GM21576 (cell line): ENCODE measurements around the gene GLB1L2.

ENCODE experiments used
- ATAC-seq: cut with Tn5 transposase; IDR thresholded peaks from one replicate; pipeline ENCODE4 v1.9.1; 2021; ENCODE audit warnings: mild to moderate bottlenecking, moderate library complexity; ENCODE audit not compliant: unreplicated experiment

GLB1L2 gene

DNA sequence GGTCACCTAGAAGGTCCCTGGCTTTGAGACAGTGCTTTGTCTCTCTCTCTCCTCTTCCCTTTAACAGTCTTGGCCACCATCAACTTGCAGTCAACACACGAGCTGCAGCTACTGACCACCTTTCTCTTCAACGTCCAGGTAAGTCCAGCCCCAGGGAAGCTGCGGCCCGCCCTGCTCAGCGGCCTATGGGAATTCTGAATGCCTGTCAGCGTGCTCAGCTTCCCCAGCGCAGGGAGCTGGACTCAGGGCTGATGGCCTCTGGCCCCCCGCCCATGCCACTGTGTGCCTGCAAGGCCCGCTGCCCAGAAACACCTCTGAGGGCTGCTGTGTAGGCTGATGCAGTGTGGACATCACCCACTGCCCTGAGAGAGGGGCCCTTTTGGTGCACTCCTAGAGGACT is 32.5 kb downstream of the GLB1L2 start:
- ATAC-seq = no peak

DNA sequence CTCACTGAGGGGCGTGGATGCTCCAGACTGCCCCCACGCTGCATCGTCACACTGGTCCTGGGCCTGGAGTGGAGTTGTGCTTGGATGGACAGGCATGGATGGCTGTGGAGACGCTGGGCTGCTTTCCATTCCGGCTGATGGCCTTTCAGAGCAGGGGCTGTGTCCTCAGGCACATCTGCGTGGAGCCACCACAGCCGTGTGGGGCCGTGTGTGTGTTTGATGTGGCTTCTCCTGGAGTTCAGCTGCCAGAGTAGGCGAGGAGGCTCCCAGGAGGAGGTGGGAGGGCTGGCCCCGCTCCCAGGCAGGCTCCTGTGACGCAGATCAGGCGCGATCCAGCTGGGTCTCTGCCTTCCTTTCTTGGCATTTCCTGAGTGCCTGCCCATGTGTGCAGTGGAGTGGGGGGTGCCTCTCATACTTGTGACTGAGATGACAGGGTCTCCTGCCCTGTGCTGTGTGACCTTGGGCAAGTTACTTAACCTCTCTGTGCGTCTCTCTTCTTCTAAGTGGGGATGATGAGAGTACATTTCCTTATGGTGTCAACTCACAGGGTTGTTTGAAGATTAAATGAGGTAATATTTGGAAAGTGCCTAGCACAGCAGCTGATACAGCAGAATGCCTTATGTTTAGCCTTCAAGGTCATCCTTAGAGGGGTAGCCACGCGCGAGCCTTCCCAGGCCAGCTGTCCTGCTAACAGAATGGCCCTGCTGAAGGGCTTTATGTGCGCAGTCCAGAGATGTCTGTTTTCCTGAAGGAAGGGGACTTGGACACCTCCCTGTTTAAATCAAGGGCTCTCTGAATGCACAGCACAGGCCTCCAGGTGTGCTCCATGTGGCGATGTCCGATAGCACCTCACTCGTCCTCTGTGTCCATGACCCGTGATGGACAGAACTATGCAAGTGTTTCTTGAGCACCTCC is 33.5 kb downstream of the GLB1L2 start:
- no peak for ATAC-seq

- ATAC-seq = no peak
These were observed 34.5 kb downstream of the GLB1L2 start for GRCh38 chr11:134366254-134366653.

DNA sequence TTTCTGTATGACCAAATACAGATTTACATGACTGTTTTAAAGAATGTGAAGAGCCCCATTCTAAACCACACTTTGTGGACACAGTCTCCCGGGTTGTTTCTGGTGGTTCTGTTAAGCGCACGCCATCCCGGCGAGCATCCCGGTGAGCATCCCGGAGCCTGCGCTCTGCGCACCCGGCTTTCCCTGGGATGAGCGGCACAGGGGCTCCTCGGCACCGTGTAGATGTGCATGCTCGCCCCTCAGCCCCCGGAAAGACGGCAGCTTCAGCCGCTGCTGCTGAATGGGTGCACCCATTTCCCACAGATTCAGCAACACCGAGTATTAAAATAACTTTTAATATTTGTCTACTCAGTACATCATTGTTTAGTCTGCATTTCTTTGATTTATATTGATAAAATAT is 36.0 kb downstream of the GLB1L2 start:
- no peak for ATAC-seq

DNA sequence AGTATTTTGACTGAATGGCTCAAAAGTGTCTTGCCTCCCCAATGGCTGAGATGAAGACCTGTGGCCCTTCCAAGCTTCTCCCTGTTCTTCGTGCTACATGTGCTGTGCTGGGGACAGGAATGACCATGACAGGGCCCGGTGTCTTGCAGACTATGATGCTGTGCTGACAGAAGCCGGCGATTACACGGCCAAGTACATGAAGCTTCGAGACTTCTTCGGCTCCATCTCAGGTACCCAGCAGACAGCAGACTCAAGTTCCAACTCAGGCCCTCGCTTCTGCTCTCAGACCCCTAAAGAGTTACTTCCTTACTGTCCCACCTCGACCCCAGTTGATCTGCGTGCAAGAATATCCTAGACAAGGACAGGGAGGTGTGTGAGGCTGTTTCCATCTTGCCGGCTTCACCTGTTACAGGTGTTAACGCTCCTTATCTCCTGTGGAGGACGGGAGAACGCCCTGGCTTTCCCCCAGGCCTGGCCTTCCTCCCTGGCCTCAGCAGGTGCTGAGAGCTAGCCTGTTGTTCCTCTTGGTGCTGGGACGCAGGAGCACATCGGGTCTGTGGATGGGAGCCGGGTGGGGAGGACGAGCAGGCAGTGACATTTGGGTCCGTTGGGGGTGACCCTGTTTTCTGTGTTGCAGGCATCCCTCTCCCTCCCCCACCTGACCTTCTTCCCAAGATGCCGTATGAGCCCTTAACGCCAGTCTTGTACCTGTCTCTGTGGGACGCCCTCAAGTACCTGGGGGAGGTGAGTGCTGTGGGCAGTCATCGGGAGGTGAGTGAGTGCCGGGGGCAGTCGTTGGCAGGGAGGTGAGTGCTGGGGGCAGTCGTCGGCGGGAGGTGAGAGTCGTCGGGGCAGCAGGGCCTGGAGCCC is 38.1 kb downstream of the GLB1L2 start:
- ATAC-seq = no peak

DNA sequence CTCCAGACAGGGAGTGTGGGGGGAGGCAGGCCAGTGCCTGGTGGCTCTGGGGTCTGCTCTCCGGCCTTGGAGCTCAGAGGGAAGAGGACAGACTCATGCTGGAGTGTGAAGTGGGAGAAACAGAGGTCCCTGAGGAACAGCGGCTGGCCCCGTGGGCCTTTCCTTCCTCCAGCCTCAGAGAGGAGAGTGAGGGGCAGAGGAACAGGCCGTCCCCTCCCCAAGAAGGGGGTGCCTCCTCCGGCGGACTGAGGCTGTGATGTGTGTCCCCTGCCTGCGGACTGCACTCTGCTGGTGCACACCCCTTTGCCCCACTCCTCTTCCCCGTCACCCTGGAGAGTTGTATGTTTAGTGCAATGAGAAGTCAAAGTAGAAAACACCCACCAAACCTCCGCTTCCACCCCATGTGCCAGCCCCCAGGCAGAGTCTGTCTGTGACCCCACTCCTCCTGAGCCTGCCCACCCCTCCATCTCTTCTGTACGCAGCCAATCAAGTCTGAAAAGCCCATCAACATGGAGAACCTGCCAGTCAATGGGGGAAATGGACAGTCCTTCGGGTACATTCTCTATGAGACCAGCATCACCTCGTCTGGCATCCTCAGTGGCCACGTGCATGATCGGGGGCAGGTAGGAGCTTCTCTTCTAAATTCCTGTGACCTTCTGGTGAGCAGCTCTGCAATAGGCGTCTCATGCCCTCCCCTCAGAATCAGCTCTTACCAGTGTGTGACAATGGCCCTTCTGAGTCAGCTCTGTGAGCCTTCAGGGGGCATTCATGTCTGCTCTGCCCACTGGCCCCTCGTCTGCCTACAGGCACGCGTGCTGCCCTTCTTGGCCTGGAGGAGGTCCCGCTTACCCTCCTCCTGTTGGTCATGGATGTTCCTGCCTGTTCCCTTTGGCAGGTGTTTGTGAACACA is 39.0 kb downstream of the GLB1L2 start:
- no peak for ATAC-seq

- no peak for ATAC-seq
These were observed 39.8 kb downstream of the GLB1L2 start for GRCh38 chr11:134371436-134372185.

- no peak for ATAC-seq
These were observed 40.7 kb downstream of the GLB1L2 start for GRCh38 chr11:134372536-134372935.

DNA sequence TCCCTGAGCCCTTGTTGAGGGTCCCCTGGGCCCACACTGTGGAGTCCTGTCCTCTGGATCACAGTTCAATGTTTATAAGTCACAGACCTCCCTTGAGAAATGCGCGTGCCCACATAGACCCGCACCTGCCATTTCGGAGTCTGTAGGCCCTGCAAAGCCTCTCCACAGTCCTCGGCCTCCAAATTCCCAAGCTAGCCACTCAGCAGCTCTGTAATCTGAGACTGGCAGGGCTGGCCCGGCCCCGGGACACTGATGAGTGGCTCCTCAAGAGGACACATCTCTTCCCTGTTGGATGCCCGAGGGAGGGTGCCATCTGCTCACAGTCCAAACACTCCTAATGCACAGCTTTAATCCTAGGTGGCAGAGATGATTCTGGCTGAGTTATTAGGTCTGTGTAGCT is 41.2 kb downstream of the GLB1L2 start:
- no peak for ATAC-seq

GRCh38 chr11:134373591-134374052 is 41.8 kb downstream of the GLB1L2 start:
- no peak for ATAC-seq

GRCh38 chr11:134374171-134374570 is 42.4 kb downstream of the GLB1L2 start:
- ATAC-seq = no peak

- ATAC-seq = no peak
These were observed 43.2 kb downstream of the GLB1L2 start for GRCh38 chr11:134374891-134375550.

GRCh38 chr11:134376150-134376921 is 44.5 kb downstream of the GLB1L2 start:
- ATAC-seq = no peak

GRCh38 chr11:134377876-134378275 is 46.1 kb downstream of the GLB1L2 start:
- no peak for ATAC-seq

- no peak for ATAC-seq
These were observed 47.5 kb downstream of the GLB1L2 start for GRCh38 chr11:134379241-134379640.

GRCh38 chr11:134380229-134380628 is 48.4 kb downstream of the GLB1L2 start:
- ATAC-seq = no peak

- ATAC-seq = no peak
These were observed 49.0 kb downstream of the GLB1L2 start for GRCh38 chr11:134380785-134381184.

- no peak for ATAC-seq
These were observed 50.5 kb downstream of the GLB1L2 start for GRCh38 chr11:134382257-134382656.

DNA sequence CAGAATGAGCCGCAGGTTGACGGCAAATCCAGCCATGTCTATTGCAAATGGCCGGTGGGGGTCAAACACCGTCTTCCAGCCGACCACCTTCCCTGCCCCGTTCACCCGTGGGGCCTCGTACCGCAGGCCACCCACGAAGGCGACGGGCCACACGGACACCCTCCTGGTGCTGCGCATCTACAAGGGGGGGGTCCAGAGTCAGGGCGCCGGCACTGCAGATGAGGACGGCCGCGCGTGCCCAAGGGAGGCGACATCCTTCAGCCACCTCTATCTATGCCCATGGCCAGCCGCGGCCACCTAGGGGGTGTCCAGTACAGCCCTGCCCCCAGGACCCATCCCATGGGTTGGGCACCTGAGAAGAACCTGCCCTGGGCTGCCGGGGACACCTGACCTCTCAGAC is 51.0 kb downstream of the GLB1L2 start:
- ATAC-seq = no peak
